H1 (cell line): ENCODE measurements around the gene RNF182. TPM values are rescaled to one million over a fixed set of nuclear protein-coding genes. Genes with fewer than 3 reads are reported as not detected.

ENCODE experiments used
- ASH2L ChIP-seq: fragments of 200-600, 300-600 bp; sonication (generic); IDR thresholded peaks from one replicate; pipeline ENCODE4 v1.7.1; 2017; ENCODE audit warnings: low read length
- BACH1 ChIP-seq: IDR thresholded peaks from 2 replicates; pipeline ENCODE4 v1.6.1; 2012; ENCODE audit warnings: low read length, improper control_type of control experiment
- CEBPB ChIP-seq: IDR thresholded peaks from 2 replicates; pipeline ENCODE4 v1.6.1; 2012; ENCODE audit warnings: low read depth, low read length
- CHD2 ChIP-seq: IDR thresholded peaks from 2 replicates; pipeline ENCODE4 v1.6.1; 2012; ENCODE audit warnings: low read length, improper control_type of control experiment
- CREB1 ChIP-seq: IDR thresholded peaks from 2 replicates; pipeline ENCODE4 v1.6.1; 2012; ENCODE audit warnings: inconsistent platforms
- E2F6 ChIP-seq: IDR thresholded peaks from 2 replicates; pipeline ENCODE4 v1.6.1; 2012; ENCODE audit warnings: inconsistent platforms
- GABPA ChIP-seq: IDR thresholded peaks from 2 replicates; pipeline ENCODE4 v1.6.1; 2011; ENCODE audit warnings: mild to moderate bottlenecking, low read length, moderate library complexity, borderline replicate concordance; ENCODE audit not compliant: insufficient read depth
- HDAC2 ChIP-seq, 2 experiments: fragments of 300-600 bp in 1 of 2; sonication (generic) in 1 of 2; IDR thresholded peaks; 2 replicates each; pipeline ENCODE4 v1.6.1; 2011 to 2012; ENCODE audit warnings: low read depth in 2 of 2, low read length in 2 of 2, mild to moderate bottlenecking in 2 of 2, moderate library complexity in 2 of 2, borderline replicate concordance in 1 of 2, inconsistent platforms in 1 of 2
- JUND ChIP-seq: IDR thresholded peaks from 2 replicates; pipeline ENCODE4 v1.6.1; 2011; ENCODE audit warnings: mild to moderate bottlenecking, improper control_type of control experiment, low read length
- KDM1A ChIP-seq: fragments of 200-600, 300-600 bp; sonication (generic); IDR thresholded peaks from 2 replicates; pipeline ENCODE4 v1.7.1; 2016; ENCODE audit warnings: mild to moderate bottlenecking, low read length, borderline replicate concordance
- KDM4A ChIP-seq: IDR thresholded peaks from one replicate; pipeline ENCODE4 v1.7.1; 2012; ENCODE audit warnings: low read depth, mild to moderate bottlenecking, moderate library complexity, low read length, inconsistent platforms; ENCODE audit not compliant: severe bottlenecking
- PHF8 ChIP-seq: fragments of 200-600 bp; sonication (generic); conservative IDR thresholded peaks from 2 replicates; pipeline ENCODE4 v1.7.1; 2012; ENCODE audit warnings: low read depth, mild to moderate bottlenecking, inconsistent platforms, low read length, moderate library complexity
- POLR2AphosphoS5 ChIP-seq: IDR thresholded peaks from 2 replicates; pipeline ENCODE4 v1.6.1; 2011; ENCODE audit warnings: low read depth, low read length
- RBBP5 ChIP-seq: IDR thresholded peaks from 2 replicates; pipeline ENCODE4 v1.7.1; 2012; ENCODE audit warnings: low read depth, mild to moderate bottlenecking, inconsistent platforms, low read length, moderate library complexity, borderline replicate concordance
- RNF2 ChIP-seq: fragments of 200-900, 300-1000 bp; sonication (generic); IDR thresholded peaks from 2 replicates; pipeline ENCODE4 v1.7.1; 2016; ENCODE audit warnings: borderline replicate concordance, low read depth, mild to moderate bottlenecking, antibody characterized with exemption, low read length; ENCODE audit not compliant: poor library complexity, severe bottlenecking; ENCODE audit errors: missing control alignments
- SAP30 ChIP-seq: fragments of 300-600 bp; sonication (generic); IDR thresholded peaks from 2 replicates; pipeline ENCODE4 v1.7.1; 2012; ENCODE audit warnings: low read length, moderate library complexity, mild to moderate bottlenecking, inconsistent platforms; ENCODE audit not compliant: insufficient read depth, insufficient replicate concordance
- SIN3A ChIP-seq, 2 experiments: IDR thresholded peaks in 1 of 2; conservative IDR thresholded peaks in 1 of 2; 2 replicates each; pipeline ENCODE4 v1.6.1; 2011 to 2012; ENCODE audit warnings: low read length in 2 of 2, improper control_type of control experiment in 1 of 2, low read depth in 1 of 2, mild to moderate bottlenecking in 1 of 2
- SIX5 ChIP-seq: IDR thresholded peaks from 2 replicates; pipeline ENCODE4 v1.6.1; 2011; ENCODE audit warnings: mild to moderate bottlenecking, low read depth, low read length
- TAF7 ChIP-seq: optimal IDR thresholded peaks from 2 replicates; pipeline ENCODE3; 2011; ENCODE audit warnings: low read depth, mild to moderate bottlenecking, inconsistent platforms, low read length, moderate library complexity, borderline replicate concordance
- TEAD4 ChIP-seq: IDR thresholded peaks from 2 replicates; pipeline ENCODE4 v1.6.1; 2012; ENCODE audit warnings: low read depth, low read length, inconsistent platforms, mixed read lengths
- polyA plus RNA-seq, 7 experiments: library from polyadenylated mRNA; depleted of rRNA in 3 of 7; stranded (reverse) in 5 of 7; unstranded in 2 of 7; fragments of >200 nt in 5 of 7; fragments of 200-250 nt in 2 of 7; gene quantifications; 1 replicate in 5 of 7; 2 replicates in 1 of 7; 4 replicates in 1 of 7; pipeline versions ENCODE4 v1.2.1 to v1.2.3, GENCODE V29; 2011 to 2013; ENCODE audit warnings: missing spikeins in 2 of 7, mixed read lengths in 2 of 7
- total RNA-seq: library from RNA; stranded (reverse); fragmentation: NEBNext Ultra II Directional; extraction: Animal tissue kit (Norgen Biotek cat#: 25700); gene quantifications from 2 replicates; pipeline ENCODE4 v1.2.1, GENCODE V29; 2021

Gene RNF182
- total and polyA plus RNA-seq, 2 of the 8 experiments (the other 6 are each of a cell fraction or from before 2014, with no cell fraction given): 6.2 to 10.7 TPM

GRCh38 chr6:13924146-13924948 lies 405 bp upstream of the RNF182 start (continued):
- no peak for TF ChIP-seq GABPA
- peak; percentile 34 to 39; a peak in 1 of 4 replicates for TF ChIP-seq SIN3A (conservative IDR thresholded peaks at IDR 0.05 in 1 of 2, IDR thresholded peaks at IDR 0.05 in 1 of 2; ENCODE audit: low read depth in 1 of 2, low read length in 2 of 2)
- peak; percentile 93 for TF ChIP-seq KDM4A
- TF ChIP-seq KDM1A: peak; percentile 73; the same call in 1 of the 2 replicates
- TF ChIP-seq TAF7: no peak
- TF ChIP-seq POLR2AphosphoS5: 0 out of 2 replicates have a peak, but pooled peaks have one; percentile 41
- no peak for TF ChIP-seq CREB1
- TF ChIP-seq RNF2: peak; percentile 46
- TF ChIP-seq CHD2: 0 out of 2 replicates have a peak, but pooled peaks have one; percentile 10
- no peak for TF ChIP-seq BACH1
- TF ChIP-seq HDAC2 (IDR thresholded peaks at IDR 0.05; ENCODE audit: borderline replicate concordance in 1 of 2, low read depth in 2 of 2, low read length in 2 of 2): peak in 1 of 2 experiments; percentile 89; a peak in 1 of 4 replicates
- TF ChIP-seq TEAD4: peak; percentile 56; the same call in 1 of the 2 replicates
- TF ChIP-seq E2F6: no peak
- peak; percentile 58 for TF ChIP-seq SAP30
- TF ChIP-seq CEBPB: peak; percentile 64; the same call in 1 of the 2 replicates
- TF ChIP-seq ASH2L: peak; percentile 95
- peak; percentile 92 for TF ChIP-seq RBBP5
- TF ChIP-seq JUND: peak; percentile 8; the same call in 1 of the 2 replicates
- TF ChIP-seq PHF8: 0 out of 2 replicates have a peak, but pooled peaks have one; percentile 15
- TF ChIP-seq SIX5: no peak
